ENCODE data around the gene NOL4L. TPM values are rescaled to one million over a fixed set of nuclear protein-coding genes. Genes with fewer than 3 reads are reported as not detected.

NOL4L gene
- total and polyA plus RNA-seq, 8 donors: 3.8 to 54.0 (median 15.0) TPM

GRCh38 chr20:32449057-32449889 lies 135.9 kb downstream of the NOL4L start:
- 61 to 70% (median 66%) methylated on average over 9 of the region's 9 CpGs for WGBS, 5 donors
- intact Hi-C loops (cut with DNase I; ENCODE audit: low total_unique reads): no loop called here
- Histone ChIP-seq H3K9me3 (no peaks in the 10 kb centered on the region), H3K4me1 (peaks cover 16 to 54% (median 35%) of the 10 kb centered on the region in 4 donors), H3K27ac (peak overlapping the region in 3 of 5 donors; percentile 27 to 52 (median 37)), H3K4me3 (no peak overlapping the region), H3K36me3 (peaks cover 41 to 99% (median 90%) of the 10 kb centered on the region in 4 donors), H3K27me3 (no peaks in the 10 kb centered on the region)
- TF ChIP-seq CTCF (IDR thresholded peaks at IDR 0.05) (no peak), POLR2AphosphoS5 (IDR thresholded peaks at IDR 0.05) (no peak), POLR2A (IDR thresholded peaks at IDR 0.05) (no peak)
- no peak for DNase-seq

GRCh38 chr20:32448306-32449056 lies 136.7 kb downstream of the NOL4L start:
- Histone ChIP-seq H3K27ac (peak overlapping the region in 3 of 5 donors; percentile 27 to 52 (median 37)), H3K4me3 (no peak overlapping the region), H3K4me1 (peaks cover 16 to 56% (median 36%) of the 10 kb centered on the region in 4 donors), H3K9me3 (no peaks in the 10 kb centered on the region), H3K36me3 (peaks cover 37 to 98% (median 86%) of the 10 kb centered on the region in 4 donors), H3K27me3 (no peaks in the 10 kb centered on the region)
- TF ChIP-seq CTCF (IDR thresholded peaks at IDR 0.05) (no peak), EP300 (IDR thresholded peaks at IDR 0.05) (no peak), POLR2A (IDR thresholded peaks at IDR 0.05) (no peak), POLR2AphosphoS5 (IDR thresholded peaks at IDR 0.05) (no peak)
- WGBS, 5 donors: 54 to 77% (median 72%) methylated on average over 11 to 13 of the region's 13 CpGs
- DNase-seq: no peak
- intact Hi-C loops (cut with DNase I; ENCODE audit: low total_unique reads): no loop called here

GRCh38 chr20:32447136-32448027 lies 137.8 kb downstream of the NOL4L start:
- Histone ChIP-seq H3K9me3 (no peaks in the 10 kb centered on the region), H3K27me3 (no peaks in the 10 kb centered on the region), H3K36me3 (peaks cover 27 to 89% (median 81%) of the 10 kb centered on the region in 4 donors), H3K4me1 (peaks cover 18 to 67% (median 37%) of the 10 kb centered on the region in 4 donors), H3K27ac (peak overlapping the region in 2 of 5 donors; percentile 18 to 52), H3K4me3 (no peak overlapping the region)
- TF ChIP-seq POLR2A (IDR thresholded peaks at IDR 0.05) (no peak), CTCF (IDR thresholded peaks at IDR 0.05) (no peak), EP300 (IDR thresholded peaks at IDR 0.05) (no peak)
- 79 to 85% (median 84%) methylated on average over 16 to 22 of the region's 22 CpGs for WGBS, 5 donors
- intact Hi-C loops (cut with DNase I; ENCODE audit: low total_unique reads): no loop called here
- no peak for DNase-seq
